Measurements from ENCODE around the gene EPGN. TPM values are rescaled to one million over a fixed set of nuclear protein-coding genes. Genes with fewer than 3 reads are reported as not detected.

EPGN gene
- total RNA-seq, 1 donor from 2014 or later = 0.63 TPM

- no peaks in the 10 kb centered on the region for H3K9me3 Mint-ChIP-seq
- H3K4me3 Mint-ChIP-seq = no peak overlapping the region
- TF ChIP-seq CTCF (conservative IDR thresholded peaks at IDR 0.05) = no peak
- H3K36me3 Mint-ChIP-seq (ENCODE audit: low read depth) = no peaks in the 10 kb centered on the region
- H3K4me1 Mint-ChIP-seq = peaks cover 3% of the 10 kb centered on the region
- H3K27ac Mint-ChIP-seq (ENCODE audit: unreplicated experiment) = no peak overlapping the region
- DNase-seq (ENCODE audit: low read depth, low spot score) = no peak
- no peaks in the 10 kb centered on the region for H3K27me3 Mint-ChIP-seq (ENCODE audit: low read depth)
Measured at GRCh38 chr4:74314944-74315343, 6.7 kb downstream of the EPGN start.

- peaks cover 3% of the 10 kb centered on the region for H3K4me1 Mint-ChIP-seq
- no peak overlapping the region for H3K27ac Mint-ChIP-seq (ENCODE audit: unreplicated experiment)
- H3K9me3 Mint-ChIP-seq = no peaks in the 10 kb centered on the region
- DNase-seq (ENCODE audit: low read depth, low spot score) = no peak
- no peak for TF ChIP-seq CTCF (conservative IDR thresholded peaks at IDR 0.05)
- no peak overlapping the region for H3K4me3 Mint-ChIP-seq
- no peaks in the 10 kb centered on the region for H3K27me3 Mint-ChIP-seq (ENCODE audit: low read depth)
- H3K36me3 Mint-ChIP-seq (ENCODE audit: low read depth) = no peaks in the 10 kb centered on the region
Measured at GRCh38 chr4:74315376-74315775, 7.1 kb downstream of the EPGN start.

- TF ChIP-seq CTCF (conservative IDR thresholded peaks at IDR 0.05) = no peak
Measured at GRCh38 chr4:74316397-74316796, 8.1 kb downstream of the EPGN start.

GRCh38 chr4:74317616-74318246 is 9.5 kb downstream of the EPGN start:
- peaks cover 5% of the 10 kb centered on the region for H3K27me3 Mint-ChIP-seq (ENCODE audit: low read depth)
- H3K9me3 Mint-ChIP-seq = no peaks in the 10 kb centered on the region
- no peaks in the 10 kb centered on the region for H3K36me3 Mint-ChIP-seq (ENCODE audit: low read depth)
- H3K4me3 Mint-ChIP-seq = no peak overlapping the region
- no peak for TF ChIP-seq CTCF (conservative IDR thresholded peaks at IDR 0.05)
- DNase-seq (ENCODE audit: low read depth, low spot score) = no peak
- no peaks in the 10 kb centered on the region for H3K4me1 Mint-ChIP-seq
- no peak overlapping the region for H3K27ac Mint-ChIP-seq (ENCODE audit: unreplicated experiment)

More at GRCh38 chr4:74316397-74316796, 8.1 kb downstream of the EPGN start:
- H3K36me3 Mint-ChIP-seq (ENCODE audit: low read depth) = no peaks in the 10 kb centered on the region
- H3K27me3 Mint-ChIP-seq (ENCODE audit: low read depth) = no peaks in the 10 kb centered on the region
- H3K4me3 Mint-ChIP-seq = no peak overlapping the region
- H3K9me3 Mint-ChIP-seq = no peaks in the 10 kb centered on the region
- peaks cover 3% of the 10 kb centered on the region for H3K4me1 Mint-ChIP-seq
- H3K27ac Mint-ChIP-seq (ENCODE audit: unreplicated experiment) = no peak overlapping the region
- DNase-seq (ENCODE audit: low read depth, low spot score) = no peak

GRCh38 chr4:74318276-74318675 is 10.0 kb downstream of the EPGN start:
- peaks cover under 1% of the 10 kb centered on the region for H3K4me1 Mint-ChIP-seq
- H3K27me3 Mint-ChIP-seq (ENCODE audit: low read depth) = peaks cover 5% of the 10 kb centered on the region
- no peak for DNase-seq (ENCODE audit: low read depth, low spot score)
- no peak overlapping the region for H3K4me3 Mint-ChIP-seq
- no peak for TF ChIP-seq CTCF (conservative IDR thresholded peaks at IDR 0.05)
- no peak overlapping the region for H3K27ac Mint-ChIP-seq (ENCODE audit: unreplicated experiment)
- no peaks in the 10 kb centered on the region for H3K9me3 Mint-ChIP-seq
- no peaks in the 10 kb centered on the region for H3K36me3 Mint-ChIP-seq (ENCODE audit: low read depth)

Measured in neural crest cell (in vitro differentiated cells).